ENCODE data around the gene ABCA2.
A peak's percentile ranks its signal among the peaks of the same experiment; 100 is the strongest.
"Not testable (repeated sequence)": the region's sequence is repeated elsewhere in the genome, so short reads cannot be mapped to it uniquely, and the experiment has no call there.

ABCA2 gene

DNA sequence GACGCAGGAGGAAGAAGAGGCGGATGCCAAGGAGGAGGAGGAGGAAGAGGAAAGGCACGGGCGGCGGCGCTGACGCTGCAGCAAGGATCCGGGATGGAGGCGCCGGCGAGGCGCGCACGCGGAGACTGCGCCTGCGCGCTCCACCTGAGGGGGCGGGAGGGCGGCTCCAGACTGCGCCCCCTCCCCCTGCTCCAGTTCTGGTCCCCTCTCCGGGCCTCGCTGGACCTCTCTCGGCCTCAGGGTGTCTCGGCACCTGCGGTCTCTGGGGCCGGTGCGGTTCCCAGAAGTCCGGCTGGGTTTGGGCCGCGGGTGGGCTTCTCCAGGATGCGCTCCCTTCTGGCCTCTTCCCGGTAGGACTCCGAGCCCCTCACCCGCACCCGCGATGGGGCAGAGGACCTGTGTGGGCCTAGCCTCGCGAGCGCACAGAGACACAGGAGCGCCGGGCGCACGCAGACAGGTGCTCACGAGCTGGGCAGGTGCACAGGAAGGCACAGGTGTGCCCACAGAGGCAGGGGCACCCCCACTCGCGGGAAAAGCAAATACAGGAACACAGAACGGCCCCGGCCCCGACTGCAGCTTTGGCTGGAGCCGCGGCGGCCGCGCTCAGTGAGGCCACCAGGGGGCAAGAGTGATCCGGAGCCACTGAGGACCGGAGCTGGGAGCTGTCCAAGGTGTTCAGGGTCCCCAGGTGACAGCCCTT, 18.2 kb upstream of the ABCA2 start, which contains the start of gene NPDC1:
Gene NPDC1 (minus strand): TSS at position 90 of the 700 bp plus-strand sequence. CDS start 188 bp downstream, outside the sequence.
- peak; percentile 74 to 75 for DNase-seq

DNA sequence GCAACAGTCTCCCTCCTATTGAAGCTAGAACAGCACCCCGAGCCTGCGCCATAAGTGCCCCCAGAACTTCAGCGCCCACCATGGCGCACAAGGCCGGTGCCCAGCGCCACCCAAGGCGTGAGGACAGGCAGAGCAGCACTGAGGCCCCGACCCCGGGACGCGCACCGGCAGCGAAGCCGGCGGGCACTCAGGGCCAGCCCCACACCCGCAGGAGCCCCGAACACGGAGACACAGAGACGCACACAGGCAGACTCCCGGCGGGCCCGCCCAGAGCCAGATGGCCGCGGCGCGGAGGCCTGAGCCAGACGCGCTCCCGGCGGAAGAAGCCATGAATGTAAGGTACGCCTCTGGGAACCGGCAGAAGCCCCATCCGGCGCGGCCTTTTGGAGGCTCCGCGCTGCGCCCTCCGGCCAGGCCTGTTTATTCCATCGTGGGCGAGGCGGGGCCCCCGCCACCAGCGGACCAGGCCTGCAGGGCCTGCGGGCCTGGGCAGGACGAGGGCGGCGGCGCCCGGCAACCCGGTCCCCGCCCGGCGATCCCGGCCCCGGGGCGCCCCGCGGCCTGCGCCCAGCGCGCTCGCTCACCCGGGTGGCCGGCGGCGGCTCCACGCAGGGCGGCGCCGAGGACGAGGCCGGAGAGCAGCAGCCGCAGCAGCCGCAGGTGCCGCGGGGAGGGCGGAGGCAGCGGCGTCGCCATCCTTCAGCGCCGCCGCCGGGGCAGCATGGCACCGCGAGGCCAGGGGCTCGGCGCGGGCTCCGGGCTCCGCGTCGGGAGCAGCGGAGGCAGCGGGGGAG, 17.5 kb upstream of the ABCA2 start:
- no peak for DNase-seq

DNA sequence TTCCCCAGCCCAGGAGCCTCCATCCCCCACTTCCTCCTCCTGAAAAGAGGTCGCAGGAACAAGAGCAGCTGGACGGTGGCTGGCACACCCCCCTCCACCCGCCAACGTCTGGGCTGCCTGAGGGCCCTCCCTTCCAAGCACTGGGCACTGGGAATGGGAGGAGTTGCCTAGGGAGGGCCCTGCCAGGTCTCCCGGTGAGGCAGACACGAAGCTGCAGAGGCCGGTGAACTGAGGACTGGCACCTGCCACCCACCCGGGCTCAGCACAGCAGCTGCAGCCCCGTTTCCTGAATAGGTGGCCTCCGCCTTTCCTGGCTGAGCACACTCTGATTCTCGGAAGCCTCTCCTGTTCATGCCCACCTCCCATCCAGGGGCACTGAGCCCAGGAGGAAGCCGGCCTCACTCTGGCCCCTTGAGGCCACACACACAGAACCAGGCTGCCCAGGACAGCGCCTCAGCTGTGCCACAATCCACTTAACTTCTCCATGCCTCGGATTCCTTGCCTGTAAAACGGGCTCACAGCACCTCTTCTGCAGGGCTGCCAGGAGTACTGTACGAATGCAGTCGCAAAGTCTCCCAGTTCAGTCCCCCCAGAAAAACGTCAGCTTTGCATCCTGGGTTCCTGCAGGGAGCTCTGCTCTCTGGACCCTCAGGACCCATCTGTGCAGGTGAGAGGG, 16.6 kb upstream of the ABCA2 start:
- no peak for DNase-seq

- DNase-seq, result no peak
Measured at GRCh38 chr9:137044037-137044436, 16.0 kb upstream of the ABCA2 start.

DNA sequence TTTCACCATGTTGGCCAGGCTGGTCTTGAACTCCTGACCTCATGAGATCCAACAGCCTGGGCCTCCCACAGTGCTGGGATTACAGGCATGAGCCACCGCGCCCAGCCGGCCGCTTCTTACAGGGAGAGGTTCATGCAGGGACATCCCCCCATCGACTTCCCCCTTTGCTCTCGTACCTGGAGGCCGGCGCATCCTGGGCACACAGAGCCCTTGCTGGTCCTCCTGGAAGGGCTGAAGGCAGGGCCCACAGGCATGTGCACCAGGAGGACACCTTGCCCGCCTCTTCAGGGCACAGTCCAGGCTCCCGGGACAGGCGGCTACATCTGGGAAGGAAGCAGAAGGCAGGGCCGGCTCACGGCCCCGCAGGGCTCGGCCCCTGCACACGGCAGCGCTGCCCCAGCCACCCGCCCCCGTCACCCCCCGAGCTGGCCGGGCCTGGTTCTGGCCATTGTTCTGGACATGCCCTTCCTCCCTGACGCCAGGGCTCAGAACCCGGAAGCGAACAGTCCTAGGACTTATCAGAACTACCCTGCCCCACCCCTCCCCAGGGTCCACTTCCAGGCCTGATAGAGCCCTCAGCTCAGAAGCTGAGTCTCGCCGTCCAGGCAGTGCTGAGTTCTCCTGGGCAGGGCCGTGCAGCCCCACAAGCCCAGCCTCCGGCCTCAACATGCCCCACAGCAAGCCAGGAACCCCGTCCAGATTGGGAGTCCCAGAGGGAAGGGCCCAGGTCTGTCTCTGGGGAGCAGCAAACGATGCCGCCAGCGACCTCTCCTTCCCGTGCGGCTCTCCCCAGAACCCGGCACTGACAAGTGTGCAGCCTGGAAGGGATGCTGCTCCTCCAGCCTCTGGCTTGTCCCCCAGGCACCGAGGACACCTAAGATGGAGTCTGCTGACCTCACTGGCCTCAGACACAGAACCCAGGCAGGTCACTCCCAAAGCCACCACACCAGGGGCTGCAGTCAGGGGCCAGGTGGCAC, 15.0 kb upstream of the ABCA2 start:
- no peak for DNase-seq

- DNase-seq, result no peak
Measured at GRCh38 chr9:137041124-137041523, 13.1 kb upstream of the ABCA2 start.

DNA sequence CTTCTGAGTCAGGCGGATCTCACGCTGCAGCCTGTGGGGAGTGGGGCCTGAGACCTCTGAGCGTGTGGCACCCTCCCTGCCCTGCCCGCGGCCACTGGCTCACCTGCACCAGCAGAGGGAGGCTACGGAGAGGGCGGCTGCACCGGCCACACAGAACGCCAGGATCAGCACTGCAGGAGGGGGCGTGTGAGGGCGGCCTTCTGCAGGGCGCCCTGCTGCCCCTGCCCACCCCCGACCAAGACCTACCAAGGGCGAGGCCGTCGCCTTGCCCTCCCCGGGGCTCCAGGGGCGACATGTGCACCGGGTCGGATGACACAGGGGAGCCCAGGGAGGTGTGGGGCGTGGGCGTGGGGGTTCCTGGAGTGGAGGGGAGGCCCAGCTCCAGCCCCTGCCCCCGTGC, 12.5 kb upstream of the ABCA2 start:
- no peak for DNase-seq

DNA sequence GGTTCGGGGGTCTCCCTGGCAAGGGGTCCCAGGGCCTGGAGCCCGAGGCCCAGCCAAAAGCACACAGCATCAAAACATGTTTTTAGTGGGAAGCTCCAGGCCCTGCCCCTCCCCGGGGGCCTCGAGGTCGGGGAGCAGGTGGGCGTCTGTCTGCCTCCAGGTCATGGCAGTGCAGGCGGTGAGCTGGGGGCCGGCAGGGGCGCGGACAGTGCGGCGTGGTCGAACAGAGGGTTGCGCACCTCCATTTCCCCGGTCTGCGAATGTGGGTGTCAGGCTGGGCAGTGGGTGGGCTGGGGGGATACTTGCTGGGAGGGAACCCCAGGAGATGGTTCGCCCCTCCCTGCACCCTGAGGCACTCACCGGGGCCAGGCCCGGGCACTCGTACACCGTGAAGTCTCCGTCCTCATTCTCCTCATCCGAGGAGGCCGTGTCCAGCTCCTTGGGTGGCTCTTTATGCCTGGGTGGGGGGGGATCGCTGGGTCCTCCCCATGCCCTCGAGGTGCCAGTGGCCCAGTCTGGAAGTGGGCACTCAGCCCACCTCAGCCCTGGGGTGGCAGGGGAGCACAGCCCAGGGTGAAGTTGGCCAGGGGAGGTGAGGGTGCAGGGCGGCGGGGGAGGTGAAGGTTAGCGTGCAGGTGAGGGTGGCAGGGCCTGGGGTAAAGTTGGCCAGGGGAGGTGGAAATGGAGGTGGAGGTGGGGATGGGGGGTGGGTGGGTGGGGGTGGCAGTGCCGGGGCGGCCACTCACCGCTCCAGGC, 11.8 kb upstream of the ABCA2 start:
- no peak for DNase-seq

- DNase-seq, result no peak
Measured at GRCh38 chr9:137038916-137039315, 10.9 kb upstream of the ABCA2 start.

- no peak for DNase-seq
Measured at GRCh38 chr9:137037483-137037882, 9.4 kb upstream of the ABCA2 start.

DNA sequence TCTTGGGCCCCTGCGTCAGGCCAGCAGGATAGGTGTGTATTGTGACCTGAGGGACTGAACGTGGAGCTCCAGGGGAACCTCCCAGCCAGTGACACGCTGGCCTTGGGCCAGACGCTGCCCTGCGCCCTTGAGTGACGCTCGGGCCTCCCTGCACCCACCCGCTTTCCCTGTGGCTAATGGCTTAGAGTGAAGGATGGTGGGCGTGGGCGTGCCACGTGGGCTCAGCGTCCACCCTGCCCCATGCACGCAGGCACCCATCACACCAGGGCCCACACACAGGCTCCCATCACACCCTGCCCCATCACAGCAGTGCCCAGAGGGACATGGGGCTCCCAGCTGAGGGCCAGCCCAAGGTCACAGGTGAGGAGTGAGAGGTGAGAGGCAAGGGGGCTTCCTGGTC, 9.0 kb upstream of the ABCA2 start:
- DNase-seq, result no peak

DNA sequence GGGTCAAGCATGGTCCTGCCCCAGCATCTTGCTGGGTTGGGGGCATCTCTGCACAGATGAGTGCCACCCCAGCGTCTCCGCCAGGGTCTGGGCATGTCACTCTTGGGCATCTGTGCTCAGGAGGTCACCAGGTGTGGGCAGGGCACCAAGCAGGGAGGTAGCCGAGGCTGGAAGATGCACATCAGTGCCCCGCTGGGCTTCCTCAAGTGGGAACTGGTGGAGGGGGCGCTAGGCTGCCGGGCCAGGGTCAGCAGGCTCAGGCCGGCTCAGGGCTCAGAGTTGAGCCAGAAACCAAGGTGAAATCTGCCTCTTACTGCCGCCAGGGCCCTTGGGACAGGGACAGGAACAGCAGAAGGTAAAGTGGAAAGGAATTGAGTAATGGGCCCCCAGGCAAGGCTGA, 7.9 kb upstream of the ABCA2 start:
- DNase-seq, result no peak

- no peak for DNase-seq
Measured at GRCh38 chr9:137035507-137035834, 7.4 kb upstream of the ABCA2 start.

DNA sequence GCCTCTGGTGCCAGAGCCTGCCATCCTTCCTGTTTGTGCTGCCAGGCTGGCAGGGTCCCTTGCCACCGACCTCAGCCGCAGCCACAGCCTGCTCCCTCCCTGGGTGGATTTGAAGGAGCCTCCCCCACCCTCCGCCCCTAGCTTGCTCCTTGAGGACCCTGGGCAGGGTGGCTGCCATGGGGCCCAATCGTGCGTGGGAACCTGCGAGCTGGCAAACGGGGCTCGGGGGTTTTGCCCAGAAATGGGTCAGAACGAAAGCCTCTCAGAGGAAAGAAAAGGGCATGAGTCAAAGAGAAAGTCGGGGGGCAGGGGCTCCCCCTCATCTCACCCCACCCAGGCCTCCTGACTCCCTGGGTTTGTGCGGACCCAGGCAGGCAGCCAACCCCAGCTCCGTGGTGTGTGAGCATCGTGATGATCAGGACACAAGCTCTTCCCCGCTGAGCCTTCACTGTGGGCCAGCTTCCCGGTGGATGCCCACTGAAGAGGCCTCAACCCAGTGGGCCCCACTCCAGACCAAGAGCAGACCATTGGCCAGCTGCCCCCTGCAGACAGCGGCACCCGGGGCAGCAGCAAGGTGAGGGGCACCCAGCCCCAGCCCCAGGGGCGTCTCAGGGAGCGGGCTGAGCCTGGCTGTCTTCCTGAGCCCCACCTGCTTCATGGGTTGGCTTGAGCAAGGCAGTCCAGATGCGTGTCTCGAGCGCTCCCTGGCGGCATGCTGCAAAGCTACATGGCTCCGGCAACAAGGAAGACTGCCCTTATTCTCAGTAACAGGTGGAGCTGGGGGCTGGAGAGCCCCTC, 6.9 kb upstream of the ABCA2 start:
- DNase-seq, result peak; percentile 85

- DNase-seq, result no peak
Measured at GRCh38 chr9:137034039-137034708, 6.1 kb upstream of the ABCA2 start.

DNA sequence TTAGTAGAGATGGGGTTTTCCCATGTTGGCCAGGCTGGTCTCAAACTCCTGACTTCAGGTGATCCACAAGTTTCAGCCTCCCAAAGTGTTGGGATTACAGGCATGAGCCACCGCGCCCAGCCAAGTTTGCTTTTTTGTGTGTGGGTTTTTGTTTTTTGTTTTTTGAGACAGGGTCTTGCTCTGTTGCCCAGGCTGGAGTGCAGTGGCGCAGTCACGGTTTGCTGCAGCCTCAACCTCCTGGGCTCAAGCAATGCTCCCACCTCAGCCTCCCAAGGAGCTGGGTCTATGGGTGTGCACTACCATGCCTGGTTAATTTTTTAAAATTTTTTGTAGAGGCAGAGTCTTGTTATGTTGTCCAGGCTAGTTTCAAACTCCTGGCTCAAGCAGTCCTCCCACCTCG, 5.4 kb upstream of the ABCA2 start:
- not testable (repeated sequence) for DNase-seq

- no peak for DNase-seq
Measured at GRCh38 chr9:137032858-137033257, 4.8 kb upstream of the ABCA2 start.

- no peak for DNase-seq
Measured at GRCh38 chr9:137031904-137032640, 4.0 kb upstream of the ABCA2 start, which contains the start of gene FUT7. Gene FUT7, minus strand, starts transcription at chr9:137032088. Its CDS starts 97 bp downstream, at chr9:137031991.

Data from activated CD4-positive, alpha-beta T cell treated with anti-CD3 and anti-CD28 coated beads, Interleukin-2, amount 50 U/mL, for 4 hours (primary cell).